IPS-20b (cell line): ENCODE data around the gene GALNT10.

ENCODE experiments used
- H3K27ac ChIP-seq: one replicate; pipeline ENCODE4 v1.5.1; 2013; ENCODE audit warnings: low read length
- H3K27me3 ChIP-seq: 2 replicates; pipeline ENCODE4 v1.6.1; 2013; ENCODE audit warnings: mild to moderate bottlenecking, low read length, inconsistent platforms; ENCODE audit not compliant: insufficient read depth
- H3K36me3 ChIP-seq: 2 replicates; pipeline ENCODE4 v1.6.1; 2013; ENCODE audit warnings: low read depth, mild to moderate bottlenecking, inconsistent platforms, low read length, moderate library complexity; ENCODE audit not compliant: insufficient read depth
- H3K4me1 ChIP-seq: 2 replicates; pipeline ENCODE4 v1.6.1; 2013; ENCODE audit warnings: mild to moderate bottlenecking, control low read depth, inconsistent platforms, low read length, moderate library complexity; ENCODE audit not compliant: insufficient read depth
- H3K4me3 ChIP-seq: 2 replicates; pipeline ENCODE4 v1.5.1; 2013; ENCODE audit warnings: mild to moderate bottlenecking, low read length, inconsistent platforms
- H3K9ac ChIP-seq: 2 replicates; pipeline ENCODE4 v1.6.1; 2013; ENCODE audit warnings: low read depth, mild to moderate bottlenecking, inconsistent platforms, low read length, moderate library complexity
- H3K9me3 ChIP-seq: 2 replicates; pipeline ENCODE4 v1.6.1; 2013; ENCODE audit warnings: mild to moderate bottlenecking, low read depth, low read length, inconsistent platforms; ENCODE audit not compliant: insufficient read depth

Gene GALNT10

GRCh38 chr5:154309805-154310204, 119.3 kb downstream of the GALNT10 start:
- H3K9me3 ChIP-seq = no peaks in the 10 kb centered on the region
- H3K27ac ChIP-seq = no peak overlapping the region
- no peaks in the 10 kb centered on the region for H3K36me3 ChIP-seq
- H3K9ac ChIP-seq = no peak overlapping the region
- H3K27me3 ChIP-seq = no peaks in the 10 kb centered on the region
- H3K4me3 ChIP-seq = no peak overlapping the region
- no peaks in the 10 kb centered on the region; the same call in 1 of the 2 replicates for H3K4me1 ChIP-seq

GRCh38 chr5:154311362-154311761, 120.8 kb downstream of the GALNT10 start:
- Histone ChIP-seq H3K4me1 (no peaks in the 10 kb centered on the region; the same call in 1 of the 2 replicates), H3K27ac (no peak overlapping the region), H3K9me3 (no peaks in the 10 kb centered on the region), H3K4me3 (no peak overlapping the region), H3K9ac (no peak overlapping the region), H3K27me3 (no peaks in the 10 kb centered on the region), H3K36me3 (no peaks in the 10 kb centered on the region)

GRCh38 chr5:154312000-154312399, 121.5 kb downstream of the GALNT10 start:
- Histone ChIP-seq H3K27ac (no peak overlapping the region), H3K9me3 (no peaks in the 10 kb centered on the region), H3K4me1 (no peaks in the 10 kb centered on the region; the same call in 1 of the 2 replicates), H3K36me3 (no peaks in the 10 kb centered on the region), H3K27me3 (no peaks in the 10 kb centered on the region), H3K4me3 (no peak overlapping the region), H3K9ac (no peak overlapping the region)

- Histone ChIP-seq H3K9me3 (no peaks in the 10 kb centered on the region), H3K4me1 (no peaks in the 10 kb centered on the region; the same call in 1 of the 2 replicates), H3K9ac (no peak overlapping the region), H3K36me3 (no peaks in the 10 kb centered on the region), H3K4me3 (no peak overlapping the region), H3K27me3 (no peaks in the 10 kb centered on the region), H3K27ac (no peak overlapping the region)
Measured at GRCh38 chr5:154312576-154312975, 122.0 kb downstream of the GALNT10 start.

GRCh38 chr5:154313360-154314017, 123.0 kb downstream of the GALNT10 start:
- Histone ChIP-seq H3K4me1 (no peaks in the 10 kb centered on the region; the same call in 1 of the 2 replicates), H3K36me3 (no peaks in the 10 kb centered on the region), H3K9me3 (no peaks in the 10 kb centered on the region), H3K9ac (no peak overlapping the region), H3K27me3 (no peaks in the 10 kb centered on the region), H3K27ac (no peak overlapping the region), H3K4me3 (no peak overlapping the region)

- H3K4me1 ChIP-seq = no peaks in the 10 kb centered on the region
- H3K4me3 ChIP-seq = no peak overlapping the region
- H3K27ac ChIP-seq = no peak overlapping the region
- no peak overlapping the region for H3K9ac ChIP-seq
- no peaks in the 10 kb centered on the region for H3K36me3 ChIP-seq
- H3K9me3 ChIP-seq = no peaks in the 10 kb centered on the region
- no peaks in the 10 kb centered on the region for H3K27me3 ChIP-seq
Measured at GRCh38 chr5:154315196-154315595, 124.7 kb downstream of the GALNT10 start.

GRCh38 chr5:154315756-154316155, 125.2 kb downstream of the GALNT10 start:
- Histone ChIP-seq H3K27me3 (no peaks in the 10 kb centered on the region), H3K4me1 (no peaks in the 10 kb centered on the region), H3K4me3 (no peak overlapping the region), H3K27ac (no peak overlapping the region), H3K36me3 (no peaks in the 10 kb centered on the region), H3K9me3 (no peaks in the 10 kb centered on the region), H3K9ac (no peak overlapping the region)

- no peak overlapping the region for H3K9ac ChIP-seq
- no peaks in the 10 kb centered on the region for H3K36me3 ChIP-seq
- no peaks in the 10 kb centered on the region for H3K9me3 ChIP-seq
- H3K4me3 ChIP-seq = no peak overlapping the region
- H3K27ac ChIP-seq = no peak overlapping the region
- no peaks in the 10 kb centered on the region for H3K27me3 ChIP-seq
- no peaks in the 10 kb centered on the region for H3K4me1 ChIP-seq
Measured at GRCh38 chr5:154316223-154316935, 125.8 kb downstream of the GALNT10 start.

- Histone ChIP-seq H3K27ac (no peak overlapping the region), H3K4me1 (no peaks in the 10 kb centered on the region), H3K27me3 (no peaks in the 10 kb centered on the region), H3K4me3 (no peak overlapping the region), H3K36me3 (no peaks in the 10 kb centered on the region), H3K9me3 (no peaks in the 10 kb centered on the region), H3K9ac (no peak overlapping the region)
Measured at GRCh38 chr5:154317916-154318315, 127.4 kb downstream of the GALNT10 start.

- Histone ChIP-seq H3K9ac (no peak overlapping the region), H3K36me3 (no peaks in the 10 kb centered on the region), H3K27me3 (no peaks in the 10 kb centered on the region), H3K4me1 (no peaks in the 10 kb centered on the region), H3K9me3 (no peaks in the 10 kb centered on the region), H3K27ac (no peak overlapping the region), H3K4me3 (no peak overlapping the region)
Measured at GRCh38 chr5:154318691-154319090, 128.2 kb downstream of the GALNT10 start.

GRCh38 chr5:154319736-154320135, 129.2 kb downstream of the GALNT10 start:
- H3K4me3 ChIP-seq = no peak overlapping the region
- no peaks in the 10 kb centered on the region for H3K36me3 ChIP-seq
- H3K27ac ChIP-seq = no peak overlapping the region
- H3K27me3 ChIP-seq = no peaks in the 10 kb centered on the region
- H3K9me3 ChIP-seq = no peaks in the 10 kb centered on the region
- no peaks in the 10 kb centered on the region for H3K4me1 ChIP-seq
- H3K9ac ChIP-seq = no peak overlapping the region
